Measurements from ENCODE around the gene SNX14. TPM values are rescaled to one million over a fixed set of nuclear protein-coding genes. Genes with fewer than 3 reads are reported as not detected.

The SNX14 gene
- total and polyA plus RNA-seq, 3 experiments from 2014 or later, result 48.9 to 56.1 (median 52.4) TPM

- Histone ChIP-seq H3K9me3 (ENCODE audit: low read length) (no peaks in the 10 kb centered on the region), H3K27me3 (ENCODE audit: insufficient read depth, low read length, poor library complexity, severe bottlenecking) (no peaks in the 10 kb centered on the region), H3K4me1 (ENCODE audit: insufficient read depth, low read length) (peaks cover 18% of the 10 kb centered on the region), H3K4me3 (ENCODE audit: low read length) (no peak overlapping the region), H3K27ac (ENCODE audit: low read depth, low read length) (no peak overlapping the region), H3K36me3 (ENCODE audit: insufficient read depth, low read length) (no peaks in the 10 kb centered on the region)
- DNase-seq, result no peak
- Mint-ChIP-seq H3K4me1 (peaks cover 24 to 50% (median 28%) of the 10 kb centered on the region in 3 donors), H3K9me3 (no peaks in the 10 kb centered on the region), H3K4me3 (no peak overlapping the region), H3K27me3 (no peaks in the 10 kb centered on the region), H3K27ac (no peak overlapping the region), H3K36me3 (peaks cover 0 to 39% (median 7%) of the 10 kb centered on the region in 3 donors)
- ChIA-PET CTCF (interaction anchor here (0.7 to 4.4 kb wide), 2 partner anchors 15 to 113 kb away, joined by 3 to 18 read pairs; no protein-coding TSS in a partner anchor), POLR2A (no interaction called here)
Measured at GRCh38 chr6:85468326-85468725, 125.3 kb downstream of the SNX14 start.

DNA sequence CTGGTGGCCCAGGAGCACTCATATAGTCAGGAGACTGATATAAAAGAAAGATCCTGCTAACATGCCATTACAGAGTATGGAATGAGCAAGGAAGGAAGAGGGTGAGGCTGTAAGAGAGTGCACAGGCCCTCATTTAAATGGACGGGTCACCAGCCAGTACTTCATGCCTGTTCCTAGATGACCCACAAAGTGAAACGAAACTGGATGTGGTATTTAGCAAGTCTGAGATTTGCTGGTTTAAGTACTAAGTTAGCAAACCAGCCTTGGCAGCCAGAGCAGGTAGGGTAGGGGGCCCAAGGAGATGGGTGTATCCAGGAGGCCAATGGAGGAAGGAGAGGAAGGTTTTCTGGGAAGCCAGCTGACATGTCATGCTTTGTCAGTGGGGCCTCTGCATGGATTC, 127.9 kb downstream of the SNX14 start:
- H3K9me3 Mint-ChIP-seq, result no peaks in the 10 kb centered on the region
- CTCF ChIA-PET, result no interaction called here

GRCh38 chr6:85464722-85465150, 128.9 kb downstream of the SNX14 start:
- H3K36me3 ChIP-seq (ENCODE audit: insufficient read depth, low read length), result no peaks in the 10 kb centered on the region
- ChIA-PET CTCF (interaction anchor here (1.1 to 4.2 kb wide), 3 partner anchors 14 to 110 kb away, joined by 4 to 25 read pairs (median 8); partner anchors contain the start of gene NT5E), POLR2A (no interaction called here)
- Mint-ChIP-seq H3K4me1 (peaks cover 58 to 82% (median 64%) of the 10 kb centered on the region in 3 donors), H3K27ac (peak overlapping the region in 5 of 8 donors; percentile 40 to 86 (median 47)), H3K36me3 (peaks cover 0 to 16% (median 7%) of the 10 kb centered on the region in 3 donors), H3K27me3 (no peaks in the 10 kb centered on the region), H3K4me3 (peak overlapping the region in 4 of 7 donors; percentile 2 to 48 (median 22)), H3K9me3 (no peaks in the 10 kb centered on the region)
- no peaks in the 10 kb centered on the region for H3K27me3 ChIP-seq (ENCODE audit: insufficient read depth, low read length, poor library complexity, severe bottlenecking)
- no peak overlapping the region for H3K27ac ChIP-seq (ENCODE audit: low read depth, low read length)
- DNase-seq, result no peak
- no peaks in the 10 kb centered on the region for H3K9me3 ChIP-seq (ENCODE audit: low read length)
- H3K4me3 ChIP-seq (ENCODE audit: low read length), result no peak overlapping the region
- H3K4me1 ChIP-seq (ENCODE audit: insufficient read depth, low read length), result peaks cover 44% of the 10 kb centered on the region

More for the DNA sequence above, 127.9 kb downstream of the SNX14 start:
- H3K27ac Mint-ChIP-seq, result peak overlapping the region in 5 of 8 donors; percentile 5 to 60 (median 36)
- H3K9me3 ChIP-seq (ENCODE audit: low read length), result no peaks in the 10 kb centered on the region
- H3K27me3 Mint-ChIP-seq, result no peaks in the 10 kb centered on the region
- POLR2A ChIA-PET, result interaction anchor here (0.9 kb wide), 1 partner anchor 15 kb away, joined by 3 read pairs; no protein-coding TSS in a partner anchor
- H3K4me1 Mint-ChIP-seq, result peaks cover 49 to 75% (median 54%) of the 10 kb centered on the region in 3 donors
- H3K27me3 ChIP-seq (ENCODE audit: insufficient read depth, low read length, poor library complexity, severe bottlenecking), result no peaks in the 10 kb centered on the region
- no peak for DNase-seq
- H3K27ac ChIP-seq (ENCODE audit: low read depth, low read length), result no peak overlapping the region
- H3K4me3 ChIP-seq (ENCODE audit: low read length), result no peak overlapping the region
- H3K4me3 Mint-ChIP-seq, result peak overlapping the region in 6 of 7 donors; percentile 17 to 55 (median 40)
- no peaks in the 10 kb centered on the region for H3K36me3 ChIP-seq (ENCODE audit: insufficient read depth, low read length)
- H3K36me3 Mint-ChIP-seq, result peaks cover 0 to 24% (median 7%) of the 10 kb centered on the region in 3 donors
- H3K4me1 ChIP-seq (ENCODE audit: insufficient read depth, low read length), result peaks cover 36% of the 10 kb centered on the region

GRCh38 chr6:85464260-85464644, 129.4 kb downstream of the SNX14 start:
- H3K4me1 Mint-ChIP-seq, result peaks cover 60 to 83% (median 69%) of the 10 kb centered on the region in 3 donors
- no peak for DNase-seq
- H3K9me3 Mint-ChIP-seq, result no peaks in the 10 kb centered on the region
- Histone ChIP-seq H3K36me3 (ENCODE audit: insufficient read depth, low read length) (no peaks in the 10 kb centered on the region), H3K27me3 (ENCODE audit: insufficient read depth, low read length, poor library complexity, severe bottlenecking) (no peaks in the 10 kb centered on the region), H3K27ac (ENCODE audit: low read depth, low read length) (no peak overlapping the region), H3K4me3 (ENCODE audit: low read length) (no peak overlapping the region), H3K9me3 (ENCODE audit: low read length) (no peaks in the 10 kb centered on the region), H3K4me1 (ENCODE audit: insufficient read depth, low read length) (peaks cover 44% of the 10 kb centered on the region)
- no peaks in the 10 kb centered on the region for H3K27me3 Mint-ChIP-seq
- ChIA-PET POLR2A (no interaction called here), CTCF (interaction anchor here (1.1 to 4.2 kb wide), 3 partner anchors 14 to 109 kb away, joined by 4 to 25 read pairs (median 8); partner anchors contain the start of gene NT5E)
- H3K4me3 Mint-ChIP-seq, result peak overlapping the region in 2 of 7 donors; percentile 7 to 48
- peak overlapping the region in 4 of 8 donors; percentile 10 to 86 (median 44) for H3K27ac Mint-ChIP-seq
- H3K36me3 Mint-ChIP-seq, result peaks cover 0 to 13% (median 7%) of the 10 kb centered on the region in 3 donors

- Mint-ChIP-seq H3K9me3 (no peaks in the 10 kb centered on the region), H3K4me1 (peaks cover 64 to 85% (median 74%) of the 10 kb centered on the region in 3 donors), H3K4me3 (no peak overlapping the region), H3K27ac (peak overlapping the region in 3 of 8 donors; percentile 14 to 73 (median 41)), H3K36me3 (peaks cover 0 to 11% (median 7%) of the 10 kb centered on the region in 3 donors), H3K27me3 (no peaks in the 10 kb centered on the region)
- ChIA-PET CTCF (interaction anchor here (2.5 to 4.2 kb wide), 3 partner anchors 13 to 109 kb away, joined by 8 to 25 read pairs (median 17); partner anchors contain the start of gene NT5E), POLR2A (interaction anchor here (3.8 kb wide), 1 partner anchor 14 kb away, joined by 27 read pairs; the partner anchor contains the start of gene NT5E)
- Histone ChIP-seq H3K9me3 (ENCODE audit: low read length) (no peaks in the 10 kb centered on the region), H3K36me3 (ENCODE audit: insufficient read depth, low read length) (no peaks in the 10 kb centered on the region), H3K4me3 (ENCODE audit: low read length) (no peak overlapping the region), H3K27me3 (ENCODE audit: insufficient read depth, low read length, poor library complexity, severe bottlenecking) (no peaks in the 10 kb centered on the region), H3K4me1 (ENCODE audit: insufficient read depth, low read length) (peaks cover 44% of the 10 kb centered on the region), H3K27ac (ENCODE audit: low read depth, low read length) (no peak overlapping the region)
- DNase-seq, result no peak
Measured at GRCh38 chr6:85463621-85464259, 129.9 kb downstream of the SNX14 start.

DNA sequence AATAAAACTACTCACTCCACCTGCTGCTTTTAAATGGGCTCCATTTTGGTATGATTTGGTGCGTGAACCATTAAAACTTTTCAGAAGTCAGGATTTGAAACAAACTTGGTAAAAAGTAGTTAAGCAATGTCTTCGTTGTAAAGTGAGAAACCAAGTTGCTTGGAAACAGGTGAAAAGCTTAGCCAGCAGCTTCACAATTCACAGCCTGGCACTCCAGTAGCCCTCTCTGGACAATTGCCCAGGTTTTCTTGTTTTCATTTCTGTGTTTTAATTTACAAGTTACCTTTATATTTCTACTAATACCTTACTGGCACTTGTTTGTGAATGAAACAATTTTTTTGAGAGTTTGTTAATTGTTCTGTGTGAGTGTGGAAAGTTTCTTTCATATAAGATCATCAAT, 131.0 kb downstream of the SNX14 start:
- H3K9me3 Mint-ChIP-seq, result no peaks in the 10 kb centered on the region
- Histone ChIP-seq H3K36me3 (ENCODE audit: insufficient read depth, low read length) (no peaks in the 10 kb centered on the region), H3K9me3 (ENCODE audit: low read length) (no peaks in the 10 kb centered on the region), H3K4me3 (ENCODE audit: low read length) (no peak overlapping the region), H3K27me3 (ENCODE audit: insufficient read depth, low read length, poor library complexity, severe bottlenecking) (no peaks in the 10 kb centered on the region), H3K27ac (ENCODE audit: low read depth, low read length) (no peak overlapping the region), H3K4me1 (ENCODE audit: insufficient read depth, low read length) (peaks cover 44% of the 10 kb centered on the region)
- H3K27me3 Mint-ChIP-seq, result peaks cover 0 to 1% of the 10 kb centered on the region in 2 donors
- peak overlapping the region in 2 of 7 donors; percentile 54 to 65 for H3K4me3 Mint-ChIP-seq
- ChIA-PET POLR2A (interaction anchor here (3.8 kb wide), 1 partner anchor 13 kb away, joined by 27 read pairs; the partner anchor contains the start of gene NT5E), CTCF (interaction anchor here (1.3 to 4.2 kb wide), 5 partner anchors 12 to 108 kb away, joined by 4 to 25 read pairs (median 8); partner anchors contain the start of gene NT5E)
- peaks cover 74 to 91% (median 85%) of the 10 kb centered on the region in 3 donors for H3K4me1 Mint-ChIP-seq
- DNase-seq, result no peak
- peak overlapping the region; percentile 4 to 97 (median 88) for H3K27ac Mint-ChIP-seq
- H3K36me3 Mint-ChIP-seq, result peaks cover 0 to 6% (median 0%) of the 10 kb centered on the region in 3 donors

DNA sequence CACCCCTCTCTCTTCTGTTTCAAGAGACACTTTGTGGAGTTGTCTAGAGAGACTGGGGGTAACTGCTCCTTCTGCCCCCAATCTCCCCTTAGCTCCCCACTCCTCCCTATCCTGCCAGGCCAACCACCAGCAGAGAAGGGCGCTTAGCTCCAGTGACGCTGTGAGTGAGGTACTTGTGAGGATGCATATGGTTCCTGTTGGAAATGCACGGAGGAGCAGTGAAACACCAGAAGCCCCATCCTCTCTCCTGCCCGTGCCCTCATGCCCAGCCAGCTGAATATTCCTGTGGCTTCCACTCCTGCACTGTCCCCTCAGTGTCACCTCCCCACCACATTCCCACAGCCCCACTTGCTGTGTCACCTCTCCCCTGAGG, 131.9 kb downstream of the SNX14 start:
- no peak overlapping the region for H3K4me3 ChIP-seq (ENCODE audit: low read length)
- H3K4me3 Mint-ChIP-seq, result peak overlapping the region in 6 of 7 donors; percentile 3 to 84 (median 70)
- DNase-seq, result no peak
- no peaks in the 10 kb centered on the region for H3K9me3 Mint-ChIP-seq
- H3K27ac Mint-ChIP-seq, result peak overlapping the region; percentile 77 to 97 (median 88)
- H3K4me1 ChIP-seq (ENCODE audit: insufficient read depth, low read length), result peaks cover 44% of the 10 kb centered on the region
- H3K36me3 ChIP-seq (ENCODE audit: insufficient read depth, low read length), result no peaks in the 10 kb centered on the region
- H3K9me3 ChIP-seq (ENCODE audit: low read length), result no peaks in the 10 kb centered on the region
- no peaks in the 10 kb centered on the region for H3K27me3 ChIP-seq (ENCODE audit: insufficient read depth, low read length, poor library complexity, severe bottlenecking)
- CTCF ChIA-PET, result interaction anchor here (1.1 to 4.2 kb wide), 6 partner anchors 11 to 89 kb away, joined by 4 to 25 read pairs (median 6); partner anchors contain the start of gene NT5E
- peaks cover 82 to 97% (median 94%) of the 10 kb centered on the region in 3 donors for H3K4me1 Mint-ChIP-seq
- peaks cover 0 to 4% (median 0%) of the 10 kb centered on the region in 3 donors for H3K36me3 Mint-ChIP-seq
- H3K27ac ChIP-seq (ENCODE audit: low read depth, low read length), result peak overlapping the region; percentile 18
- peaks cover 0 to 1% of the 10 kb centered on the region in 2 donors for H3K27me3 Mint-ChIP-seq
- POLR2A ChIA-PET, result interaction anchor here (0.9 to 3.8 kb wide), 3 partner anchors 12 to 217 kb away, joined by 3 to 27 read pairs (median 8); partner anchors contain the start of gene NT5E
